Mesenchymal stem cell (in vitro differentiated cells and primary cell): ENCODE measurements around the gene MDM2.
"Not testable (repeated sequence)": the region's sequence is repeated elsewhere in the genome, so short reads cannot be mapped to it uniquely, and the experiment has no call there.

Experiments
- DNase-seq: peaks from one replicate; pipeline ENCODE4 v3.0.0-alpha.2; 2013
- H2AFZ ChIP-seq: one replicate; pipeline ENCODE4 v1.6.1; 2013; ENCODE audit warnings: low read depth, mild to moderate bottlenecking, control low read depth, inconsistent platforms, low read length, moderate library complexity
- H2AK5ac ChIP-seq: 2 replicates; pipeline ENCODE4 v1.6.1; 2013; ENCODE audit warnings: low read length, moderate library complexity, mild to moderate bottlenecking, inconsistent platforms; ENCODE audit not compliant: severe bottlenecking
- H2BK120ac ChIP-seq: one replicate; pipeline ENCODE4 v1.6.1; 2013; ENCODE audit warnings: low read depth, mild to moderate bottlenecking, inconsistent platforms, low read length, moderate library complexity
- H2BK12ac ChIP-seq, 2 experiments: one replicate each; pipeline ENCODE4 v1.6.1; 2013; ENCODE audit warnings: inconsistent platforms in 2 of 2, low read length in 2 of 2, mild to moderate bottlenecking in 2 of 2, moderate library complexity in 2 of 2, control low read depth in 1 of 2
- H2BK15ac ChIP-seq: one replicate; pipeline ENCODE4 v1.6.1; 2013; ENCODE audit warnings: mild to moderate bottlenecking, low read depth, inconsistent platforms; ENCODE audit not compliant: poor library complexity, severe bottlenecking
- H2BK5ac ChIP-seq: 2 replicates; pipeline ENCODE4 v1.6.1; 2013; ENCODE audit warnings: low read depth, mild to moderate bottlenecking, low read length, control low read depth, inconsistent platforms; ENCODE audit not compliant: poor library complexity, severe bottlenecking
- H3K14ac ChIP-seq, 2 experiments: one replicate each; pipeline ENCODE4 v1.6.1; 2013; ENCODE audit warnings: inconsistent platforms in 2 of 2, low read length in 2 of 2, control low read depth in 1 of 2, mild to moderate bottlenecking in 1 of 2, moderate library complexity in 1 of 2
- H3K18ac ChIP-seq, 2 experiments: one replicate each; pipeline ENCODE4 v1.6.1; 2013; ENCODE audit warnings: inconsistent platforms in 2 of 2, low read length in 2 of 2, control low read depth in 1 of 2, low read depth in 1 of 2, mild to moderate bottlenecking in 1 of 2
- H3K23ac ChIP-seq, 2 experiments: one replicate each; pipeline ENCODE4 v1.6.1; 2013; ENCODE audit warnings: inconsistent platforms in 2 of 2, low read length in 2 of 2, mild to moderate bottlenecking in 2 of 2, moderate library complexity in 2 of 2, control low read depth in 1 of 2
- H3K27ac ChIP-seq: 2 replicates; pipeline ENCODE4 v1.5.1; 2013; ENCODE audit warnings: mild to moderate bottlenecking, moderate library complexity, low read length, control low read depth, inconsistent platforms; ENCODE audit not compliant: poor library complexity, severe bottlenecking
- H3K27me3 ChIP-seq, 2 experiments: 2 replicates each; pipeline versions ENCODE4 v1.6.1 to v1.7.0; 2013; ENCODE audit warnings: low read length in 2 of 2, mild to moderate bottlenecking in 2 of 2, moderate library complexity in 2 of 2, control low read depth in 1 of 2, inconsistent platforms in 1 of 2; ENCODE audit not compliant: control insufficient read depth in 1 of 2, insufficient read depth in 1 of 2
- H3K36me3 ChIP-seq, 2 experiments: 2 replicates each; pipeline versions ENCODE4 v1.6.1 to v1.7.0; 2013; ENCODE audit warnings: low read length in 2 of 2, control low read depth in 1 of 2, inconsistent platforms in 1 of 2, low read depth in 1 of 2, mild to moderate bottlenecking in 1 of 2; ENCODE audit not compliant: insufficient read depth in 2 of 2, control insufficient read depth in 1 of 2
- H3K4ac ChIP-seq, 2 experiments: one replicate each; pipeline ENCODE4 v1.6.1; 2013; ENCODE audit warnings: inconsistent platforms in 2 of 2, low read length in 2 of 2, mild to moderate bottlenecking in 2 of 2, moderate library complexity in 2 of 2, control low read depth in 1 of 2, low read depth in 1 of 2
- H3K4me1 ChIP-seq: 2 replicates; pipeline ENCODE4 v1.6.1; 2013; ENCODE audit warnings: low read depth, low read length, control low read depth; ENCODE audit not compliant: control insufficient read depth, insufficient read depth
- H3K4me2 ChIP-seq: 2 replicates; pipeline ENCODE4 v1.6.1; 2013; ENCODE audit warnings: low read length, mild to moderate bottlenecking, inconsistent platforms; ENCODE audit not compliant: poor library complexity, severe bottlenecking
- H3K4me3 ChIP-seq, 2 experiments: 2 replicates each; pipeline versions ENCODE4 v1.5.1 to v1.7.0; 2013; ENCODE audit warnings: low read length in 2 of 2, mild to moderate bottlenecking in 2 of 2, control low read depth in 1 of 2, low read depth in 1 of 2; ENCODE audit not compliant: insufficient read depth in 1 of 2
- H3K79me1 ChIP-seq: replicated peaks from 2 replicates; pipeline ENCODE4 v1.6.1; 2013; ENCODE audit warnings: mild to moderate bottlenecking, control low read depth, low read length, inconsistent platforms; ENCODE audit not compliant: poor library complexity, severe bottlenecking
- H3K9ac ChIP-seq: 2 replicates; pipeline ENCODE4 v1.7.0; 2013; ENCODE audit warnings: mild to moderate bottlenecking, low read length, moderate library complexity
- H3K9me3 ChIP-seq: 2 replicates; pipeline ENCODE4 v1.7.0; 2013; ENCODE audit warnings: mild to moderate bottlenecking, low read length; ENCODE audit not compliant: control insufficient read depth
- H4K8ac ChIP-seq: one replicate; pipeline ENCODE4 v1.6.1; 2013; ENCODE audit warnings: inconsistent platforms, mild to moderate bottlenecking, low read length, moderate library complexity
- H4K91ac ChIP-seq: one replicate; pipeline ENCODE4 v1.6.1; 2013; ENCODE audit warnings: mild to moderate bottlenecking, low read length, inconsistent platforms
- WGBS: methylation state at CpG from one replicate; pipeline ENCODE4 v1.1.7; 2013; ENCODE audit warnings: mixed read lengths; 5-methylcytosine and 5-hydroxymethylcytosine counted together

The MDM2 gene

GRCh38 chr12:68839183-68840147 is 31.5 kb downstream of the MDM2 start:
- 81% methylated on average over 2 of the region's 2 CpGs for WGBS
- no peaks in the 10 kb centered on the region for H3K9me3 ChIP-seq
- H3K9ac ChIP-seq, result peak overlapping the region; percentile 34
- H2BK120ac ChIP-seq, result no peak overlapping the region
- H3K4me2 ChIP-seq, result no peak overlapping the region
- H2BK5ac ChIP-seq, result no peak overlapping the region
- no peak overlapping the region for H2BK15ac ChIP-seq
- H3K36me3 ChIP-seq, result peaks cover 20 to 100% of the 10 kb centered on the region in 2 experiments
- H3K14ac ChIP-seq, result no peak overlapping the region
- H4K91ac ChIP-seq, result no peak overlapping the region
- H3K79me1 ChIP-seq, result peaks cover 11% of the 10 kb centered on the region
- no peak overlapping the region for H4K8ac ChIP-seq
- no peak overlapping the region for H3K18ac ChIP-seq
- H3K4ac ChIP-seq, result no peak overlapping the region
- no peak overlapping the region for H3K23ac ChIP-seq
- no peak overlapping the region for H2BK12ac ChIP-seq
- DNase-seq, result no peak
- H2AK5ac ChIP-seq, result no peak overlapping the region
- H3K27me3 ChIP-seq, result no peaks in the 10 kb centered on the region
- H2AFZ ChIP-seq, result no peak overlapping the region
- no peak overlapping the region for H3K4me3 ChIP-seq
- H3K4me1 ChIP-seq, result peaks cover 4% of the 10 kb centered on the region
- H3K27ac ChIP-seq, result no peak overlapping the region

DNA sequence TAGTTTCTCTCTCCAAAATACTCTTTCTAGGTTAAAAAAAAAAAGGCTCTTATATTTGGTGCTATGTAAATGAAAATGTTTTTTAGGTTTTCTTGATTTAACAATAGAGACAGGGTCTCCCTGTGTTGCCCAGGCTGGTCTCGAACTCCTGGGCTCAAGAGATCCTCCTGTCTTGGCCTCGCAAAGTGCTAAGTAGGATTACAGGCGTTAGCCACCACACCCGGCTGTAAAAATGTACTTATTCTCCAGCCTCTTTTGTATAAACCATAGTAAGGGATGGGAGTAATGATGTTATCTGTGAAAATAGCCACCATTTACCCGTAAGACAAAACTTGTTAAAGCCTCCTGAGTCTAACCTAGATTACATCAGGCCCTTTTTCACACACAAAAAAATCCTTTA is 33.2 kb downstream of the MDM2 start:
- not testable (repeated sequence) for DNase-seq

DNA sequence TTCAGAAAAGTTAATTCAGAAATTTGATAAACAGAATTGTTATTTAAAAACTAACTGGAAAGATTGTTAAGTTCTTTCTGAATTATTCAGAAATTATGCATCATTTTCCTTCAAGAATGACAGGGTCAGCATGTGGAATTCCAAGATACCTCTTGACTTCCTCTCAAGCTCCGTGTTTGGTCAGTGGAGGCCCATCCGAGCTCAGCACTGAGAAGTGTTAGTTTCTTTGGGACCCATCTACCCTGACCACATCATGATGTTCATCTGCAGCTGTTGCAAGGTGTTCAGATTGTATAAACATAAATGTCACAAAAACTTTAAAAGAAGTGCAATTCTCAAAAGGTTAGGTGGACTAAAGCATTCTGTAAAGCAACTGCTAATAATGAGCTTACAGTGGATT is 33.7 kb downstream of the MDM2 start:
- WGBS, result 98% methylated on average over 2 of the region's 2 CpGs
- Histone ChIP-seq H4K8ac (no peak overlapping the region), H3K23ac (no peak overlapping the region), H3K27ac (no peak overlapping the region), H3K4ac (no peak overlapping the region), H2BK120ac (no peak overlapping the region), H3K27me3 (no peaks in the 10 kb centered on the region), H2BK12ac (no peak overlapping the region), H2AFZ (no peak overlapping the region), H2AK5ac (no peak overlapping the region), H3K9me3 (no peaks in the 10 kb centered on the region), H3K4me1 (peaks cover 2% of the 10 kb centered on the region), H4K91ac (no peak overlapping the region), H3K4me3 (no peak overlapping the region), H3K9ac (peak overlapping the region; percentile 50), H3K14ac (no peak overlapping the region), H3K79me1 (peaks cover 9% of the 10 kb centered on the region), H2BK5ac (no peak overlapping the region), H2BK15ac (no peak overlapping the region), H3K18ac (no peak overlapping the region), H3K36me3 (peaks cover 28 to 96% of the 10 kb centered on the region in 2 experiments), H3K4me2 (no peak overlapping the region)
- no peak for DNase-seq

More for the DNA sequence above, 33.2 kb downstream of the MDM2 start:
- not testable (repeated sequence) for H3K14ac ChIP-seq, H2BK5ac ChIP-seq, H3K27ac ChIP-seq, H2BK12ac ChIP-seq, H2AFZ ChIP-seq, H3K18ac ChIP-seq, H3K23ac ChIP-seq, H3K9me3 ChIP-seq, H2AK5ac ChIP-seq, H3K4ac ChIP-seq, H4K91ac ChIP-seq, H3K4me2 ChIP-seq, H3K79me1 ChIP-seq, H2BK15ac ChIP-seq, H2BK120ac ChIP-seq, H3K27me3 ChIP-seq, H3K4me1 ChIP-seq, H4K8ac ChIP-seq, H3K4me3 ChIP-seq
- WGBS, result 97% methylated on average over 3 of the region's 5 CpGs
- H3K9ac ChIP-seq, result peak overlapping the region; percentile 50
- peaks cover 28 to 96% of the 10 kb centered on the region in 2 experiments for H3K36me3 ChIP-seq

GRCh38 chr12:68842123-68842522 is 34.1 kb downstream of the MDM2 start:
- no peak overlapping the region for H4K8ac ChIP-seq
- no peaks in the 10 kb centered on the region for H3K27me3 ChIP-seq
- WGBS, result 90% methylated on average over 2 of the region's 3 CpGs
- H2BK15ac ChIP-seq, result no peak overlapping the region
- no peak overlapping the region for H3K27ac ChIP-seq
- H3K9ac ChIP-seq, result peak overlapping the region; percentile 50
- no peak overlapping the region for H2BK12ac ChIP-seq
- H3K36me3 ChIP-seq, result peaks cover 24 to 92% of the 10 kb centered on the region in 2 experiments
- no peak overlapping the region for H3K4ac ChIP-seq
- no peak overlapping the region for H2BK120ac ChIP-seq
- H3K23ac ChIP-seq, result no peak overlapping the region
- H3K79me1 ChIP-seq, result peaks cover 9% of the 10 kb centered on the region
- H2AK5ac ChIP-seq, result no peak overlapping the region
- H3K4me2 ChIP-seq, result no peak overlapping the region
- DNase-seq, result no peak
- H3K18ac ChIP-seq, result no peak overlapping the region
- no peak overlapping the region for H2AFZ ChIP-seq
- no peak overlapping the region for H3K4me3 ChIP-seq
- H2BK5ac ChIP-seq, result no peak overlapping the region
- H3K14ac ChIP-seq, result no peak overlapping the region
- no peak overlapping the region for H4K91ac ChIP-seq
- no peaks in the 10 kb centered on the region for H3K9me3 ChIP-seq
- H3K4me1 ChIP-seq, result peaks cover 2% of the 10 kb centered on the region
